Amniotic stem cell (primary cell): Measurements from ENCODE around the gene SEMA3F.

ENCODE experiments used
- DNase-seq: peaks from one replicate; lab custom pipeline; 2025; lab: John Stamatoyannopoulos, UW

The SEMA3F gene

GRCh38 chr3:50170689-50171088, 15.6 kb downstream of the SEMA3F start:
- DNase-seq = no peak

GRCh38 chr3:50171540-50172301, 16.6 kb downstream of the SEMA3F start:
- DNase-seq = no peak

- DNase-seq = no peak
Measured at GRCh38 chr3:50172626-50173220, 17.6 kb downstream of the SEMA3F start.

GRCh38 chr3:50173685-50174516, 18.8 kb downstream of the SEMA3F start:
- DNase-seq = no peak

GRCh38 chr3:50174517-50174895, 19.4 kb downstream of the SEMA3F start:
- no peak for DNase-seq

- DNase-seq = no peak
Measured at GRCh38 chr3:50174947-50175524, 19.9 kb downstream of the SEMA3F start.

GRCh38 chr3:50177346-50177745, 22.2 kb downstream of the SEMA3F start:
- DNase-seq = no peak

- no peak for DNase-seq
Measured at GRCh38 chr3:50179710-50180109, 24.6 kb downstream of the SEMA3F start.

- no peak for DNase-seq
Measured at GRCh38 chr3:50181985-50182384, 26.9 kb downstream of the SEMA3F start.

GRCh38 chr3:50182533-50183099, 27.5 kb downstream of the SEMA3F start:
- no peak for DNase-seq

- no peak for DNase-seq
Measured at GRCh38 chr3:50183755-50184154, 28.6 kb downstream of the SEMA3F start.

- DNase-seq = no peak
Measured at GRCh38 chr3:50184242-50184978, 29.3 kb downstream of the SEMA3F start.

- no peak for DNase-seq
Measured at GRCh38 chr3:50185230-50185629, 30.1 kb downstream of the SEMA3F start.

GRCh38 chr3:50186096-50186495, 31.0 kb downstream of the SEMA3F start:
- no peak for DNase-seq

- no peak for DNase-seq
Measured at GRCh38 chr3:50187750-50188149, 32.6 kb downstream of the SEMA3F start.

GRCh38 chr3:50189274-50189673, 34.1 kb downstream of the SEMA3F start:
- peak; percentile 90 for DNase-seq

- no peak for DNase-seq
Measured at GRCh38 chr3:50189989-50190388, 34.9 kb downstream of the SEMA3F start.

- no peak for DNase-seq
Measured at GRCh38 chr3:50190936-50191660, 36.0 kb downstream of the SEMA3F start, which contains the start of gene GNAT1. Gene GNAT1 (plus strand): TSS chr3:50191610. CDS start chr3:50191726, 116 bp downstream.

- DNase-seq = no peak
Measured at GRCh38 chr3:50192124-50192523, 37.0 kb downstream of the SEMA3F start.

- DNase-seq = no peak
Measured at GRCh38 chr3:50192689-50193141, 37.6 kb downstream of the SEMA3F start.

GRCh38 chr3:50193286-50193685, 38.2 kb downstream of the SEMA3F start:
- DNase-seq = no peak
